GM19351 (cell line): ENCODE data around the gene PAPLN.
"Not testable (repeated sequence)": the region's sequence is repeated elsewhere in the genome, so short reads cannot be mapped to it uniquely, and the experiment has no call there.

Experiments
- ATAC-seq: cut with Tn5 transposase; IDR thresholded peaks from one replicate; pipeline ENCODE4 v1.9.1; 2021; ENCODE audit warnings: mild to moderate bottlenecking, moderate library complexity; ENCODE audit not compliant: unreplicated experiment

The PAPLN gene

GRCh38 chr14:73287071-73287470 is 49.8 kb downstream of the PAPLN start:
- ATAC-seq, result no peak

- no peak for ATAC-seq
Measured at GRCh38 chr14:73289308-73289707, 52.0 kb downstream of the PAPLN start.

GRCh38 chr14:73289729-73290128 is 52.4 kb downstream of the PAPLN start:
- ATAC-seq, result no peak

- ATAC-seq, result peak; percentile 76
Measured at GRCh38 chr14:73290279-73290678, 53.0 kb downstream of the PAPLN start.

GRCh38 chr14:73293782-73294781 is 56.8 kb downstream of the PAPLN start:
- ATAC-seq, result no peak

GRCh38 chr14:73295198-73295796 is 58.0 kb downstream of the PAPLN start:
- ATAC-seq, result no peak

- ATAC-seq, result no peak
Measured at GRCh38 chr14:73305499-73305898, 68.2 kb downstream of the PAPLN start.

- ATAC-seq, result no peak
Measured at GRCh38 chr14:73307261-73307660, 70.0 kb downstream of the PAPLN start.

- ATAC-seq, result not testable (repeated sequence)
Measured at GRCh38 chr14:73309207-73309606, 71.9 kb downstream of the PAPLN start.

- ATAC-seq, result no peak
Measured at GRCh38 chr14:73311708-73312030, 74.4 kb downstream of the PAPLN start.

GRCh38 chr14:73312687-73313086 is 75.4 kb downstream of the PAPLN start:
- ATAC-seq, result no peak

GRCh38 chr14:73313151-73313550 is 75.8 kb downstream of the PAPLN start:
- no peak for ATAC-seq

GRCh38 chr14:73323896-73324399 is 86.6 kb downstream of the PAPLN start:
- ATAC-seq, result no peak
